Subcutaneous adipose tissue (tissue), 4 donors: ENCODE measurements around the gene MTMR3. TPM values are rescaled to one million over a fixed set of nuclear protein-coding genes. Genes with fewer than 3 reads are reported as not detected.

ENCODE experiments used
- CTCF ChIP-seq: fragments of 450-650 bp; IDR thresholded peaks from one replicate; pipeline ENCODE4 v1.5.1; 2016; ENCODE audit warnings: low read depth, mild to moderate bottlenecking, control low read depth, antibody characterized with exemption, moderate library complexity
- total RNA-seq, 4 donors: library from RNA; depleted of rRNA; stranded (reverse); fragments of >200 nt; gene quantifications; one replicate each; pipeline ENCODE4 v1.1.0, GENCODE V29; 2016

The MTMR3 gene
- total RNA-seq, 4 donors from 2014 or later = 46.6 to 78.6 (median 61.7) TPM

DNA sequence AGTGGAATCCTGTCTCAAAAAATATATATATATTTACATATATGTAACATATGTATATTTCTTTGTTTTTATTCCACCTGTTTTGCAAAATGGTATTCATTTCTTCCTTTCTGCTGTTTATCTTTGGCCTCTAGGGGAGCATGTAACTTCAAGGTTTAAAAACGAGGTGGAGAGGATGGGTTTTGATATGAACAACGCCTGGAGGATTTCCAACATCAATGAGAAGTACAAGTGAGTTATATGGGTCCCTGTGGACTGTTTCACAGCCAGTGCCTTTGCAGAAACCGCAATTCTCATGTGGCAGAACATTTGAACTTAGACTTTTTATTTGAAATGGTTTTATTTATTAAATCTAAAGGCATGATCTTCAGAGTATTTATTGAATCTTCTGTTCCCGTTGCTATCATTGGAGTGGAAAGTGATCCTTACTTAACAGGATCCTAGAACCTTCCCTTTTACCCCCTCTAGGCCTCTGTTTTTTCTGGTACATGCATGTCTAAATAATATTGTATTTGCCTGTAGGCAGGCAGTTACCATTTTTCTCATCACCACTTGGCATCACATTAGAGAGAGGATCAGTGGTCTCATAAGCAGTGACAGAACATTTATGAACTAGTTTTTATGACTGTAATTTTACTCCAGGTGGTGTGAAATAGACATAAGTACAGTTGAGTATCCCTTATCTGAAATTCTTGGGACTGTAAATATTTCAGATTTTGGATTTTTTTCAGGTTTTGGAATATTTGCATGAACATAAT lies 115.8 kb downstream of the MTMR3 start:
- TF ChIP-seq CTCF = no peak

- TF ChIP-seq CTCF = no peak
These were observed 117.6 kb downstream of the MTMR3 start for GRCh38 chr22:30000566-30000965.

GRCh38 chr22:30001459-30001858 lies 118.5 kb downstream of the MTMR3 start:
- no peak for TF ChIP-seq CTCF

DNA sequence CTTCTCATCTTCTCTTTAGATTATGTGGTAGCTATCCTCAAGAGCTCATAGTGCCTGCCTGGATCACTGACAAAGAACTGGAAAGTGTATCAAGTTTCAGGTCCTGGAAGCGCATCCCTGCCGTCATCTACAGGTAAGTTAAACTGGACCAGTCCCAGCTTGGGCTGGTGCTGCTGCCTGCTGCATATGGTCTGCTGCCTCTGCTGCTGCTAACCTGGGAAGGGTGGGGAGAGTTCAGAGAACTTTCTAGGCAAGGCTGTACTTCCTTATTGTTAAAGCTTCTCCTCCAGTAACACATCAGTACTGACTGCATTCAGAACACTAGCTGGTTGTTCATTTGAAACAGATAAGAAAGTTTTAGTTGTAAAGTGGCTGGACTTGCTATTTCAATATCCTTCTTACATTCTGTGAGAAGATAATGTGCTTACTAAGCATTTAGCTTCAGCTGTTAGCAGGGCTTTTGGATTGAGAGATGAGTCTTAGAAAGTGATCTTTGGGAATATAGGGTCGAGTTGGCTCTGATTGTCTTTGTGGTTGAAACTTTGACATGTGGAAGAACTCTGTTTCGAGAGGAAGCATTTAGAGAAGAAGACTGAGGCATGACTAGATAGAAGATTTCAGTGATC lies 120.0 kb downstream of the MTMR3 start:
- no peak for TF ChIP-seq CTCF

GRCh38 chr22:30004101-30004500 lies 121.1 kb downstream of the MTMR3 start:
- no peak for TF ChIP-seq CTCF

- no peak for TF ChIP-seq CTCF
These were observed 121.7 kb downstream of the MTMR3 start for GRCh38 chr22:30004694-30005093.

DNA sequence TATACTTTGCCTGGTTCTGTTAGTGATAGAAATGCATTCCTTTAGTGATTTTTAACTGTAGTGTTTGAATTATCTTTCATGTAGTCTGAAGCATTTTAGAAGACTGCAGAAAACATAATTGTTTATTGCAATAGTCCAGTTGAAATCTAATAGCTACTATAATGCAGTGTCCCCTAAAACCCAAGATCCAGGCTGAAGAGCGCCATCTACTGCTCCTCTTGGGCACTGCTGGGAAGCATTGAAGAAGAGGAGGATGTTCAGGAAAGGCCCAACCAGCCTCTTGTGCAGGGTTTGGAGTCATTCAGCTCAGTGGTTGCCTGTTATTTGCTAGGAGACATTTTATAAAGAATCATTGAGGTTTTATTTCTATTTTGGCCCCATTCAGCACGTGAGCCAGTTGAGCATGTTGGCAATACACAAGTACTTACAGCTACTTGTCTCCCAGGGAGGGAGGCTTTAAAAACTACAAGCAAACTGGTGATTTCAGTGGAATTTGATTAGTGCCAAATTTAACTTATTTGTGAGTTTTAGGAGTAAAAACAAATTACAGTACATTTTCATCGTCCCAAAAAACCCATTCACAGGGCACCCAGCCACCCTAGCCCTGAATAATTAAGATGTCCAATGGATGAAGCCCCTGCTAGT lies 122.4 kb downstream of the MTMR3 start:
- TF ChIP-seq CTCF = no peak
